ENCODE measurements around the gene PPP1R13B. TPM values are rescaled to one million over a fixed set of nuclear protein-coding genes. Genes with fewer than 3 reads are reported as not detected.

The PPP1R13B gene
- total RNA-seq, 4 donors from 2014 or later: 12.7 to 25.0 (median 20.6) TPM

- Histone ChIP-seq H3K27me3 (no peaks in the 10 kb centered on the region), H3K27ac (peak overlapping the region in 2 of 4 donors; percentile 78 to 84), H3K4me3 (no peak overlapping the region), H3K36me3 (no peaks in the 10 kb centered on the region), H3K4me1 (peaks cover 22 to 73% (median 49%) of the 10 kb centered on the region in 3 donors), H3K9me3 (no peaks in the 10 kb centered on the region)
- WGBS, 2 donors: 86 to 95% methylated on average over 4 to 7 of the region's 9 CpGs
- intact Hi-C loops (cut with DNase I): no loop called here
- no peak for DNase-seq
- no peak for TF ChIP-seq POLR2A (IDR thresholded peaks at IDR 0.05)
- no peak for TF ChIP-seq CTCF (IDR thresholded peaks at IDR 0.05)
Observed at GRCh38 chr14:103870144-103870876, 22.9 kb upstream of the PPP1R13B start.

GRCh38 chr14:103869406-103870143 is 22.2 kb upstream of the PPP1R13B start:
- H3K4me3 ChIP-seq: no peak overlapping the region
- H3K4me1 ChIP-seq: peaks cover 22 to 73% (median 49%) of the 10 kb centered on the region in 3 donors
- peak overlapping the region in 3 of 4 donors; percentile 34 to 84 (median 78) for H3K27ac ChIP-seq
- no peak for DNase-seq
- H3K9me3 ChIP-seq: no peaks in the 10 kb centered on the region
- no peak for TF ChIP-seq CTCF (IDR thresholded peaks at IDR 0.05)
- TF ChIP-seq POLR2A (IDR thresholded peaks at IDR 0.05): no peak
- intact Hi-C loops (cut with DNase I): no loop called here
- 71 to 73% methylated on average over 10 to 11 of the region's 14 CpGs for WGBS, 2 donors
- H3K36me3 ChIP-seq: no peaks in the 10 kb centered on the region
- H3K27me3 ChIP-seq: no peaks in the 10 kb centered on the region

GRCh38 chr14:103868242-103868897 is 21.0 kb upstream of the PPP1R13B start:
- no peak for DNase-seq
- H3K9me3 ChIP-seq: no peaks in the 10 kb centered on the region
- H3K4me3 ChIP-seq: no peak overlapping the region
- peak in 2 of 6 experiments; percentile 24 to 28 for TF ChIP-seq CTCF (IDR thresholded peaks at IDR 0.05)
- no peak for TF ChIP-seq POLR2A (IDR thresholded peaks at IDR 0.05)
- WGBS, 2 donors: 32 to 55% methylated on average over 6 to 10 of the region's 10 CpGs
- no peaks in the 10 kb centered on the region for H3K36me3 ChIP-seq
- intact Hi-C loops (cut with DNase I): no loop called here
- peaks cover 22 to 69% (median 49%) of the 10 kb centered on the region in 3 donors for H3K4me1 ChIP-seq
- H3K27ac ChIP-seq: peak overlapping the region; percentile 76 to 85 (median 81)
- H3K27me3 ChIP-seq: no peaks in the 10 kb centered on the region

DNA sequence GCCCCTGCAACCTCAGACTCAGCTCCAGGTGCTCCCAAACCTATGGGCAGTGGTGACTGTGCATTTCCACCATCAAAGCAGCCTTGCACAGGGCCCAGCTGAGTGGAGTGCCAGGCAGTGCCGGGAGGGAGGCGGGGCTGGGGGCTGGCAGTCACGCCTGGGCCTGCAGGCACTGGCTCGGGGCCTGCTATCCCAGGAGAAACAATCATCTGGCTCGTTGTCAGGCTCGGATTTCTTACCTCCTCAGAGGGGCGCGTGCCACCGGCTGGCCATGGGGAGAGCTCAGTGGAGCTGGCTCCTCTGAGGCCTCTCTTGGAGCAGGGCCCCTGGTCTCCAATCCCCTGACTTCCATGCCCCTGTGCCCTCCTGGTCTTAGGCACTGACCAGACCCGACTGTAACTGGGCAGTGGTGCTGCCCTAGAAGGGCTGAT is 20.2 kb upstream of the PPP1R13B start:
- H3K4me1 ChIP-seq: peaks cover 21 to 61% (median 44%) of the 10 kb centered on the region in 3 donors
- no peaks in the 10 kb centered on the region for H3K27me3 ChIP-seq
- H3K9me3 ChIP-seq: no peaks in the 10 kb centered on the region
- WGBS, 2 donors: 25% methylated on average over 8 of the region's 10 CpGs; no CpG with 5 or more reads in 1 of the 2 donors
- H3K4me3 ChIP-seq: no peak overlapping the region
- no peaks in the 10 kb centered on the region for H3K36me3 ChIP-seq
- peak overlapping the region; percentile 76 to 85 (median 81) for H3K27ac ChIP-seq
- no peak for DNase-seq
- intact Hi-C loops (cut with DNase I): no loop called here
- TF ChIP-seq CTCF (IDR thresholded peaks at IDR 0.05): no peak
- TF ChIP-seq POLR2A (IDR thresholded peaks at IDR 0.05): no peak

Measured in esophagus squamous epithelium (tissue), 5 donors.